HEK293T (cell line): Measurements from ENCODE around the gene PLEKHG4B.
"Not testable (repeated sequence)": the region's sequence is repeated elsewhere in the genome, so short reads cannot be mapped to it uniquely, and the experiment has no call there.

ENCODE experiments used
- CTCF ChIA-PET: fragments of 350-600 bp; formaldehyde crosslinking; extraction: SDS; loops from one replicate; lab custom pipeline; 2021; ENCODE audit warnings: antibody characterized with exemption, inconsistent platforms; lab: Yijun Ruan, JAX
- POLR2A ChIA-PET: fragments of 350-600 bp; formaldehyde crosslinking; extraction: SDS; loops from one replicate; lab custom pipeline; 2020; ENCODE audit warnings: antibody characterized with exemption, inconsistent platforms; lab: Yijun Ruan, JAX
- DNase-seq: peaks from one replicate; pipeline ENCODE4 v3.0.0; 2012; ENCODE audit warnings: mixed read lengths; ENCODE audit errors: extremely low spot score
- ARNT ChIP-seq: fragments of 450-650 bp; IDR thresholded peaks from 2 replicates; pipeline ENCODE4 v1.6.1; 2017; ENCODE audit warnings: mild to moderate bottlenecking
- BHLHE40 ChIP-seq: fragments of 450-650 bp; IDR thresholded peaks from 2 replicates; pipeline ENCODE4 v1.6.1; 2016; ENCODE audit warnings: mild to moderate bottlenecking, moderate library complexity, borderline replicate concordance
- CTBP1 ChIP-seq: fragments of 450-650 bp; IDR thresholded peaks from 2 replicates; pipeline ENCODE4 v1.6.1; 2016; ENCODE audit warnings: borderline replicate concordance
- ELF4 ChIP-seq: fragments of 450-650 bp; IDR thresholded peaks from 2 replicates; pipeline ENCODE4 v1.6.1; 2017; ENCODE audit warnings: antibody characterized with exemption
- FOXA1 ChIP-seq: fragments of 450-650 bp; IDR thresholded peaks from 2 replicates; pipeline ENCODE4 v1.6.1; 2016; ENCODE audit warnings: mild to moderate bottlenecking
- FOXK2 ChIP-seq: fragments of 450-650 bp; IDR thresholded peaks from 2 replicates; pipeline ENCODE4 v1.6.1; 2016; ENCODE audit warnings: mild to moderate bottlenecking
- FOXM1 ChIP-seq: fragments of 450-650 bp; IDR thresholded peaks from 2 replicates; pipeline ENCODE4 v1.6.1; 2017; ENCODE audit warnings: mild to moderate bottlenecking, borderline replicate concordance
- HDGF ChIP-seq: fragments of 450-650 bp; IDR thresholded peaks from 2 replicates; pipeline ENCODE4 v1.6.1; 2017; ENCODE audit warnings: antibody characterized with exemption, borderline replicate concordance
- L3MBTL2 ChIP-seq: fragments of 450-650 bp; conservative IDR thresholded peaks from 2 replicates; pipeline ENCODE4 v1.6.1; 2016; ENCODE audit warnings: mild to moderate bottlenecking
- LEF1 ChIP-seq: fragments of 450-650 bp; IDR thresholded peaks from 2 replicates; pipeline ENCODE4 v1.6.1; 2017; ENCODE audit warnings: mild to moderate bottlenecking, borderline replicate concordance
- NFRKB ChIP-seq: fragments of 450-650 bp; IDR thresholded peaks from 2 replicates; pipeline ENCODE4 v1.6.1; 2016; ENCODE audit warnings: mild to moderate bottlenecking, moderate library complexity
- PKNOX1 ChIP-seq: fragments of 450-650 bp; IDR thresholded peaks from 2 replicates; pipeline ENCODE4 v1.6.1; 2016
- SP1 ChIP-seq: fragments of 450-650 bp; IDR thresholded peaks from 2 replicates; pipeline ENCODE4 v1.6.1; 2017
- SUZ12 ChIP-seq: fragments of 450-650 bp; IDR thresholded peaks from 2 replicates; pipeline ENCODE4 v1.6.1; 2016; ENCODE audit warnings: mild to moderate bottlenecking
- TARDBP ChIP-seq: fragments of 450-650 bp; IDR thresholded peaks from 2 replicates; pipeline ENCODE4 v1.6.1; 2016
- ZNF384 ChIP-seq: fragments of 450-650 bp; IDR thresholded peaks from 2 replicates; pipeline ENCODE4 v1.6.1; 2016

Gene PLEKHG4B

GRCh38 chr5:228886-229285, 136.9 kb downstream of the PLEKHG4B start:
- no peak for DNase-seq
- ChIA-PET POLR2A (no interaction called here), CTCF (no interaction called here)
- TF ChIP-seq ZNF384 = no peak
- TF ChIP-seq SP1 = no peak
- TF ChIP-seq LEF1 = no peak
- TF ChIP-seq L3MBTL2 = no peak
- no peak for TF ChIP-seq BHLHE40
- TF ChIP-seq CTBP1 = no peak
- no peak for TF ChIP-seq FOXM1
- no peak for TF ChIP-seq FOXK2
- TF ChIP-seq NFRKB = no peak
- no peak for TF ChIP-seq SUZ12
- TF ChIP-seq PKNOX1 = no peak
- no peak for TF ChIP-seq TARDBP
- no peak for TF ChIP-seq ARNT
- no peak for TF ChIP-seq HDGF

GRCh38 chr5:230711-231110, 138.7 kb downstream of the PLEKHG4B start:
- DNase-seq = no peak
- TF ChIP-seq PKNOX1 (no peak), L3MBTL2 (no peak), SP1 (no peak), FOXA1 (no peak), LEF1 (no peak)
- ChIA-PET POLR2A (no interaction called here), CTCF (no interaction called here)

- ChIA-PET POLR2A (interaction anchor here (1.0 kb wide), 1 partner anchor 40 kb away, joined by 3 read pairs; the partner anchor contains the start of gene PDCD6), CTCF (interaction anchor here (0.6 kb wide), 1 partner anchor 37 kb away, joined by 3 read pairs; no protein-coding TSS in a partner anchor)
- DNase-seq = no peak
- no peak for TF ChIP-seq BHLHE40
- no peak for TF ChIP-seq TARDBP
- no peak for TF ChIP-seq FOXA1
- no peak for TF ChIP-seq ZNF384
- TF ChIP-seq ARNT = no peak
- no peak for TF ChIP-seq FOXM1
- no peak for TF ChIP-seq HDGF
- TF ChIP-seq L3MBTL2 = no peak
- no peak for TF ChIP-seq SUZ12
- no peak for TF ChIP-seq NFRKB
- no peak for TF ChIP-seq ELF4
- TF ChIP-seq FOXK2 = no peak
- no peak for TF ChIP-seq CTBP1
- no peak for TF ChIP-seq LEF1
- TF ChIP-seq PKNOX1 = no peak
- TF ChIP-seq SP1 = no peak
Measured at GRCh38 chr5:231661-232060, 139.7 kb downstream of the PLEKHG4B start.

GRCh38 chr5:233426-233825, 141.5 kb downstream of the PLEKHG4B start:
- CTCF ChIA-PET, POLR2A ChIA-PET, DNase-seq: not testable (repeated sequence)

- TF ChIP-seq SUZ12 (no peak), ARNT (no peak), ELF4 (no peak), CTBP1 (no peak), NFRKB (no peak), PKNOX1 (no peak), TARDBP (no peak), L3MBTL2 (no peak), ZNF384 (no peak), FOXA1 (no peak), FOXK2 (no peak), FOXM1 (no peak)
- DNase-seq = no peak
- CTCF ChIA-PET = no interaction called here
- POLR2A ChIA-PET = no interaction called here
Measured at GRCh38 chr5:234450-234849, 142.5 kb downstream of the PLEKHG4B start.

- DNase-seq, POLR2A ChIA-PET, CTCF ChIA-PET: not testable (repeated sequence)
Measured at GRCh38 chr5:235527-235926, 143.6 kb downstream of the PLEKHG4B start.

GRCh38 chr5:237931-238330, 146.0 kb downstream of the PLEKHG4B start:
- POLR2A ChIA-PET, CTCF ChIA-PET: not testable (repeated sequence)

More at GRCh38 chr5:237931-238330, 146.0 kb downstream of the PLEKHG4B start:
- DNase-seq = not testable (repeated sequence)
